NOMO-1 treated with dmso at 0.1 percent for 144 hours (cell line): Measurements from ENCODE around the gene IL1RAP.

Source experiments
- DNase-seq: peaks from one replicate; lab custom pipeline; 2025; ENCODE audit not compliant: unreplicated experiment; lab: John Stamatoyannopoulos, UW

Gene IL1RAP

DNA sequence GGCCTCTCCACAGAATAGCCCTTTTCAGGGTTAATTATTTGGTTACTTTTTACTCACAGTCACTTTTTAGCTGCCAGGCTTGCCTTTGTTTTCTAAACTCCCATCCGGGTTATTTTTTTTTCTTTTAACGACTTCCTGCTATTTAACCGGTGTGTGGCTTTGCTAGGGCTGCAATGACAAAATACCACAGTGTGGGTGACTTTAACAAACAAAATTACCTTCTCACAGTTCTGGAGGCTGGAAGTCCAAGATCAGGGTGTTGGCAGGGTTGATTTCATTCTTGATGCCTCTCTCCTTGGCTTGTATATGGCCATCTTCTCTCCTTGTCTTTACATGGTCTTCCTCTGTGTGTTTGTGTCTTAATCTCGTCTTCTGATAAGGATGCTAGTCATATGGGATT lies 91.5 kb downstream of the IL1RAP start:
- DNase-seq, result no peak

DNA sequence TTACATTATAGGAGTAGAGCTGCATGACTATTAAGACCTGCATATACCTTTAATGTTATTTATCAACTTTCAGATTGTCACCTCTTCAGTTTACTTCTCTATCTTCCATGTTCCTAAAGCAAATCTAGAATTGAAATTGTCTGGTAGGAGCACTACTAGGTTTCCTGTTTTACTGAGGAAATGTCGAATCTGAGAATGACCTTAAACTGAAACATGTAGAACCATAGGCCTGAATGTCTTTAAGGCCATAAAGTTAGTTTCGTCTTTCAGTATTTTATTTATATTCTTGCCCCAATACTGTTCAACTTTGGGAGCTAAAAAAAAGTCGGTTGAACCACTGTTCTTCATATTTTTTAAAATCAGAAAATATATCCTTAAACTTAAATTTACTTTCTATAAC lies 92.7 kb downstream of the IL1RAP start:
- no peak for DNase-seq

DNA sequence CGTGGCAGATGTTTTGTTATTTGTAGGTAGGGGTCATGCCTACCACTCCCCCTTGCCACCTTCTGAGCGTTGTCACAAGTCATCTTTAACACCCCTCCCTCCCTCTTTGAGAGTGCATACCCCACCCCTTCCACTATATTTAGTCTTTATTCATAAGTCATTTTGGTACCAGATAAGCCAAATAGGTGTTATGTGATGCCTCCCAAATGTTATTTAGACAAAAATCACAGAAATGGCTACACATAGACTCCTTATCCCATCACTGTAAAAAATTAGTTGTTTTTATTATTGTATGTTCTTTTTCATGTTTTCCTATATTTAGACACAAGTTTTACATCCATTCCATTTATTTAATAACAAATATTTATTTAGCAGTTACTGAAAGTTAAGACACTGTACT lies 93.1 kb downstream of the IL1RAP start:
- no peak for DNase-seq

DNA sequence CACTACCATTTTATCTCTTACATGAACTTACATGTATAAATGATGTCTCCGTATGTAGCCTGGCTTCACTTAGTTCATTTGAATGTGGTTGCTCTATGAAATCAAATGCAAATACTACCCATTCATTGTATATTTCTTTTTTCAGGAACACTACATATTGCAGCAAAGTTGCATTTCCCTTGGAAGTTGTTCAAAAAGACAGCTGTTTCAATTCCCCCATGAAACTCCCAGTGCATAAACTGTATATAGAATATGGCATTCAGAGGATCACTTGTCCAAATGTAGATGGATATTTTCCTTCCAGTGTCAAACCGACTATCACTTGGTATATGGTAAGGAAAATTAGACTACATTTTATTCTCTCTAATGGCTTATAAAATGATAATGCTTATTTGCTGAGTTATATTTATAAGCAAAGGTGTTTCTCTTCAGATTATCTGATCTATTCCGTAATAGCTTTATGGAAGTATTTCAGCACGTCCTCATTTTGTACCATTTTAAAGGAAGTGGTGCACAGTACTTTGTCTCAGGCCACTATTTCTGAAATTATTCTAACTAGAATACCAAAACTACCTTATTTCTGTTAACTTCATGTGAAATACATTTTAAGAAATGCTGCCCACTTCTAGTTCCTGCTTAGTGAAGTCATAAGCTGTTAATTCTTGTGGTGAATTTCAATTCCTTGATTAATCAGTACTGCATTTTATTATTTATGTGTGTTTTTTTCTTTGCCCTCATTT lies 95.1 kb downstream of the IL1RAP start:
- no peak for DNase-seq

DNA sequence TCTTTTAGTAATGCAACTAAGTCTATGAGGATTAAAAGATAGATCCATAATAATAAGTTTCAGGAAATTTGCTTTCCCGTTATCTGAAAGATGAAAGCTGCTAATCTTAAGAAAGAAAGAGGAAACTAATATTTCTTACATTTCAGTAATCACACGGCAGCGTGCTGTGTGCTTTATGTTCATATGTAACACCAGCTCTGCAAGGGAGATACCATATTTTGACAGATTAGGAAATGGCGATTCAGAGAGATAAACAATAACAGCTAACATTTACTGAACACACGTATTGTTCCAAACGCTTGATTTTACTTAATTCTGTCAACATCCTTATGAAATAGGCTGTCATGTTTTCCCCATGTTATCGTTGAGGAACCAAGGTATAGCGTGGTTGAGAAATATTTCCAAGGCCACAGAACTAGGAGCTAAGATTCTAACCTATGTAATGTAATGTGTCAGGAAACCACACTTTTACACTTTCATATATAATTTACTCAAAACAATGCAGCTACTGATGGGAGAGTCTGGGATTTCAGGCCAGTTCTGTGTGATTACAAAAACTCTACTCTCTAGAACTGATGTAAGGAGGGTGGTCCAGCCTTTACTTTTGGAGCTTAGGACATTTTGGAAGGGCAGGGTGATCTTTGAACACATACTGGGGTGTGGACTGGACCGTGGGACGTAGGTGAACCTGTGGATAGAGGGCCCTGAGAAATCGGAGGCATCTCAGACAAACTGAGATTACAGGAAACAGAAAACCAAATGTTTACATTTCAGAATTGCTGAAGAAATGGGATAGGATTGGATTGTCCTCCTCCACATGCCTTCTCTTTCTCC lies 100.6 kb downstream of the IL1RAP start:
- DNase-seq, result no peak

DNA sequence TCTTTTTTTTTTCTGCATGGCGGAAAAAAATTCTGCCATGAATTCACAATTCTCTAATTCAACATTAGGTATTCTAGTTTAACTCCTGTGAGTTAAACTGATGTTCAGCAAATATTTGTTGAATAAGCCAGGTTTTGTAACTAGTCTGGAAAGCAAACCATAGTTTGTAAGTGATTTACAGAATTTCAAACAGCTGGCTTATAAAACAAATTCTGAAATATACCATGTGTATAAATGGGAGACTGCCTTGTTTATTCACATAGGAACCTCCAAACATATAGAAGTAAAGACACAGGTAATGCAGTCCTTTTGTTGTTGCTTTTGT lies 101.1 kb downstream of the IL1RAP start:
- no peak for DNase-seq

DNA sequence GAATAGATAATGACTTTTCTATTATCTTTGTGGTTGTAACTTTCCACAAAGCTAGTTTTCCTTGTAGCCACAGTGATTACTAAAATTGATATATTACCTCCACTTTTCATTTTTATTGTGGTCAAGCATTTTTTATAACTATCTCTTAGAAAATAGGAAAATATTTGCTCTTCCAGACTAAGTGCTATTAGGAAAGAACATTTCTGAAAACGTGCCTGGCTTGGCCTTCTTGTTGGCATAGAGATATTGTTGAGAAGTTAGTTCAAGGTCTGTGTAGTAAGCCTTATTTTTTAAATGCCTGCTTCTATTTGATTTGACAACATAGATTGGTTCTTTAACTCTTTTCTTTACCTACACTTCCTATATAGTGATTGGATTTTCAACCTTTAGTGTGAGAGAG lies 101.7 kb downstream of the IL1RAP start:
- DNase-seq, result no peak

DNA sequence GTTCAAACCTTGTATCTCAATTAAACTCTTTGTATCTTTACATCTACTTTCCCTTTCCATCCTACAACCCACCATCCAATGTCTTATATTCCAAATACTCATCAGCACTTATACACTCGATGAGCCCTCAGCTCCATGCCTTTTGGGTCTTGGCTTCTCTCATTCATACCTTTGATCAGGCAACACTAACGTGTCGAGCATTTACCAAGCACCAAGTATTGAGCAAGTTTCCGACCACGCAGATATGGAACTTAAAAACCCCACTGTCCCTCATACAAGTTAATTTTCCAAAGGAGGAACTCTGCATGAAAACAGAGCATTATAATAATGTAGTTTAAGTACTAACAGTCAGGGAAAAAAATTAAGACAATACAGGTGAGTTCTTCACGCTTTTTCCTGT lies 102.8 kb downstream of the IL1RAP start:
- DNase-seq, result peak; percentile 56

DNA sequence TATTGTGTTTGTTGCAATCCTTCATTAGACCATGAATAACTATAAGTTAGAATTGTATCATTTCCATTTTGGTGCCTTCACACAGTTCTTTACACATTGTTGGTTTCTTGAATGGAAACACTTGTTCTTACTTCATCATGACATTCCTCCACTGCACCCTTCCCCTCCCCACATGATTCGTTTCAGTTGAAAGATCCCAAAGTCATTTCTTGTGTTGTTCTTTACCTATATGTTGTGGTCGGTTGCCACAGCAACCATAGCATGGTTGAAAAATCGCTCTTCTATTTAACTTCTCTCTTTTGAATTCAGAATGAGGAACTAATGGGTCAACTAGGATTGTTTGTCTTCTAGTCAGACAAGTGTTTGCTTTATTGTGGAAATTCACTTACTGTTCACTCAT lies 103.3 kb downstream of the IL1RAP start:
- DNase-seq, result peak; percentile 88

DNA sequence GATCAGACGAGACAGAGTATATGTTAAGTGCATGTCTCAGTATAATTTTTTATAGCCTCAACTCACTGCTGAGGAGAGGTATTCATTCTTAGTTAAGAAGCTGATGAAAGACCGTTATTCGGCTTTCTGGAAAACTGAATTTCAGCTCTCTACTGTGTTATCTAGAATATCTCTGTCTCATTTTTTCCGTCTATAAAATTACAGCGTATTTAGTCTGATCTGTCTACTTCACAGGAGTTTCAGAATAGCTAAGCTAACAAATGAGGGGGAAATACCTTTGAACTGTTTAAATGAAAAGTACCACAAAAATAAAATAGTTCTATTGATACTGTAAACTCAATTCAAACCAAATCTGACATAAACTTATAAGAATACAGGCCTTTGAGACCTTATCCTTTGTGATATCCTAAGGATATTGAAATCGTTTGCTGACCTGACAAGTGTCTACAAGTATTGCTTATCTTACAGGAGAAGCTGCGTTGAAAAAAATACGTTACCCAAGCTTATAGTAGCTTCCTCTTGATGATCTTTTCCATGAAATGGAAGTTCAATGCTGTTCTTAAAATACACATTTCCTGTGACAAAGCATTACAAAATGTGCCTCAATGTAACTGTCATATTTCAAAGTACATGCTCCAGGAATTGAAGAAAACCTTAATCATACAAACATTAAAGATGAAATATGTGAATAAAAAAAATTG lies 104.6 kb downstream of the IL1RAP start:
- no peak for DNase-seq

DNA sequence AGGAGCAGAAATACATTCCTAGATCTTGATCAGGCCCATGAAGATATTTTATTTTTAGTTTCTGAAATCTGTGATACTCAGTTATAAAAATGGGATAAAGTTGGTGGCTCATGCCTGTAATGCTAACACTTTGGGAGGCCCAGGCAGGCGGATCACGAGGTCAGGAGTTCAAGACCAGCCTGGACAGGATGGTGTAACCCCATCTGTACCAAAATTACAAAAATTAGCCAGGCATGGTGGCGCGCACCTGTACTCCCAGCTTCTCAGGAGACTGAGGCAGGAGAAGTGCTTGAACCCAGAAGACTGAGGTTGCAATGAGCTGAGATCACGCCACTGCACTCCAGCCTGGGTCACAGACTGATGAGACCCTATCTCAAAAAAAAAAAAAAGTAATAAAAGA lies 105.5 kb downstream of the IL1RAP start:
- DNase-seq, result no peak

DNA sequence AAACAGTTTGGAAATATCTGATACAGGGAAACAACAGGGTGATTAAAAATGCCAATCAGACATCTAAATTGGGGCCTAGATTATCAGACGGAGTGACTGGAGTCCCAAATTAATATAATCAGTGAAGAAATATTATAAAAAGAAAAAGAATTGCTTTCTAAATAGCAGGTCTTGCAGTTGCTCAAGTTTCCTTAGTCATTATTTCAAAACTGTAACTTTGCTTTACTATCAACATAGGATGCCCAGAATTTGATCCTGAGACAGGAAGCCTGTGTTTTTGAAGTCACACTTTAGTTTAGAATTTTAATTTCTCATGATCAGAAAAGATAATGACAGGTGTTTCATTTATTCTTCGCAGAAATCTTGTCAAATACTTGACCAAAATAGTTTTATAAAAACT lies 105.9 kb downstream of the IL1RAP start:
- no peak for DNase-seq

DNA sequence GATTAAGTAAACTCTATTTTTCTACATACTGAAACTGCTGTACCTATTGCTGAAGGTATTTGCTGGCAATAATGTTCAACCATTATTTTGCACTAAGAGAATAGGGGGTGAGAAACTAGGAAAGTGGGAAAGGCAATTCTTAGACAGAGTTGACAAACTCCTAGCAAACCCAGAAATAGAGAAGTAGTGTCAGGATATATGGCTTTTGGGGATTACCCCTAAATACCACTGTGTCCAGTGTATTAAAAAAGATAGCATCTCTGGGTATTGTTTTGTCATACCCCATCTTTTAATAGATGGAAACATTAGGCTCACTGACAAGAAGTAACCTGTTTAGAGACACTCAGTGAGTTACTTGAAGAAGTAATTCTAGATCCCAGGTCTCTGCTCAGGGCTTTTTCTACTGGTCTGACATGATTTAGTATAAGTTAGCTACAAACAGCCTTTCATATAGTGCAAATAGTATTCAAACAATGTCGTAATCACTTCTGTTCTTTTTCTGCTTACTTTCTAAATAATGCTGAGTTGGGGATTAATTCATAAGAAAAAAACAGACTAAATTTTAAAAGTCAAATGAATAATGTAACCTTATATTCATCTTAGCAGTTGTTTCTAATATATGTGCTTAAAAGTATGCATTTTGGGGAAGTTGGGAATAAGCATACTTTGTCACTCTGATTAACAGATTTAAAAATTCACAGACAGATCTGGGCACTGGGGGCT lies 107.2 kb downstream of the IL1RAP start:
- DNase-seq, result no peak

DNA sequence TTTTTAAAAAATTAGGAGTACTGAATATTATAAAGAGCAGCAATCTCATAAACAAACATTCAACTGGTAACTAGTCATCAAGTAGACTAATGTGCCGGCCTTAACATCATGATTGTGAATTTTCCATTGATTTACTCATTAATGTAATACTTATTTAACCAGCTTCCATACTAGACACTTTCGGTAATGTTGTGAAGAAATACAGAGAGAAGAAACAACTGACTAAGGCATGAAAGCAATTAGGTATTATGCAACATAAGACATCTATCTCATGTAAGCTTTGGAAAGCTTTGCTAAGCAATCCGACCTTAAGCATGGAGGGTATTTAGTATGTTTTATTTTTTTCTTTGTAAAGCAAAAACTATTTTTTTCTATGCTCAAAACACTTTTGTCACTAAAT lies 108.0 kb downstream of the IL1RAP start:
- peak; percentile 15 for DNase-seq

DNA sequence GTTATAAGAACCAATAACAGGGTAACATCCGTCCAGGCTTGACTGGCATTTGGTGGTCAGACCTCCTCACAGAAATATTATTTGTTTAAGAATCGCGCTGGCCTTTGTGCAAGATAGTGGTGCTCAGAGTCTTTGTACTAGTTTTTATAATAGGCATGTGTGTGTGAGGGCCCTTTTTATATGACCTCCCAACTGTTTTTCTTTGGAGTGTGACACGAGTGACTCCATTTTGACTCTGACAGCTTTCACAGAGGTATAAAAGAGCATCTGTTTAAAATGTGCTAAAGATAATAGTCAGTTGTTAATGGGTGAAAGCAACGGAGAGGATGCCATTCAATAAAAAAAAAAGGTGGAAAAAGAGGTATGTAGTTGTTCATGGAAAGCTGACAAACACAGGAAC lies 110.4 kb downstream of the IL1RAP start:
- no peak for DNase-seq

DNA sequence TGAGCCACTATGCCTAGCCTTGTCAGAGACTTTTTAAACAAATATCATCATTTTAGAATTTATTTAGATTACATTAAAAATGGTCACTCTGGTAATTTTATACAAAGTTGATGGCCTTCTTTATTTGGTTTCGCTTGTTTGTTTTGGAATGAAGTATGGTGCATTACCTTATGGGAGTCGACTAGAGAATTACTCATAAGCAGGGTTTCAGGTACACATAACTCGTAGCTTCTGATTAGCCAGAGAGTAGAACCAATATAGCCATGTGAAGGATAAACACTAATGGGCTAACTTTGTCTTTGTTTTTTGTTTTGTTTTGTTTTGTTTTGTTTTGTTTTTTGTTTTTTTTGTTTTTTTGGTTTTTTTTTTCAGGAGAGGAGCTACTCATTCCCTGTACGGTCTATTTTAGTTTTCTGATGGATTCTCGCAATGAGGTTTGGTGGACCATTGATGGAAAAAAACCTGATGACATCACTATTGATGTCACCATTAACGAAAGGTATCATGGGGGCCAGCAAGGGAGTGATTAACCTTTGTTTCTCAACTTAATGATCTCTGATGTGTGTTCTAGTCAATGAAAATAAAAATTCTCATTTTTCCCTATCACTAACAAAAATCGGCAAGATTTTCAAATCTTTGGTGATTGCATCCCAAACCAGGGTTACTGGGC lies 113.2 kb downstream of the IL1RAP start:
- DNase-seq, result no peak

DNA sequence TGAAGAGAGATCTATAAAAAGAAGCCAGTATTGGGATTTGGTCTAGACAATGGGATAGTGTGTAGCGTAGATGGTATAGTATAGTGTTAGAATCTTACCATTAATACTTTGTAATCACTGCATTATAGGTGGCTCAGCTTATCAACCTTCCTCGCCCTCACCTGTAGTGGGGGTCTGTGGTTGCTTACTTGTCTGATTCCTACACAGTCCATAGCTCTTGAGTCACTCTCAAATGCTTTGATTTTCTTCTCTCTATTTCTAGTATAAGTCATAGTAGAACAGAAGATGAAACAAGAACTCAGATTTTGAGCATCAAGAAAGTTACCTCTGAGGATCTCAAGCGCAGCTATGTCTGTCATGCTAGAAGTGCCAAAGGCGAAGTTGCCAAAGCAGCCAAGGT lies 115.2 kb downstream of the IL1RAP start:
- DNase-seq, result no peak

DNA sequence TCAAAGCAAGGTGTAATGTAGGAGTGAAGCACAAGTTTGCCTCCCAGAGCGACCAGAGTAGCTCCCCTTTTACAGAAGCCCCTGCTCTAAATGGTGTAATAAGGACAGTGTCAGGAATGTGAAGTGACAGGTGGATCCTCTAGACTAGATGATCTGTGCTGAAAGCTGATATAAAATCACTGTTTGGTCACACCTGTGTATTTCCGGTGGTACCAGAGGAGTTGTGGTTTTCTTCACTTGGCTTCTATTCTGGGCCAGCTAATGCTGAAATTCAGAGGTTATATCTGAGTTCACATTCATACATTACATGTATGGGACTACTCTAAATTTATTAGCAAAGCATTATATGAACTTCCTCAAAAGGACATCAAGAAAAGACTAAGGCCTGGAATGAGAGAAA lies 117.4 kb downstream of the IL1RAP start:
- DNase-seq, result no peak

DNA sequence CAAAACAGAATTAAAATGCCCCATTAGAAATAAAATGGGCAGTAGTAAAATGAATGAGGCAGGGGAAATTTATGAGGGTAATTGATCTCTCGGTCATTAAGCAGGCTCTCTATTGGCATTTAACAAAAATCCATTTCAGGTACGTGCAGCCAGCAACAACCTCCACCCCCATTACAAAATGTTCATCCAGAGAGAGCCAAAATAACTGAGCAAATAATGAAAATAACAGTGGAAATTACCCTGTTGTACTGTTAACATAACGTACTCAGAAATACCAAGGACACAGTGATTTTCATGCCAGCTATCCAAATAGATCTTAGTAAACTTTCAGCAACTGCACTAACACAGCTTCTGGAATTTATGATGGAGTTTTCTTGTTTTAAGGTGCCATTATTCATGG lies 127.7 kb downstream of the IL1RAP start:
- DNase-seq, result no peak

DNA sequence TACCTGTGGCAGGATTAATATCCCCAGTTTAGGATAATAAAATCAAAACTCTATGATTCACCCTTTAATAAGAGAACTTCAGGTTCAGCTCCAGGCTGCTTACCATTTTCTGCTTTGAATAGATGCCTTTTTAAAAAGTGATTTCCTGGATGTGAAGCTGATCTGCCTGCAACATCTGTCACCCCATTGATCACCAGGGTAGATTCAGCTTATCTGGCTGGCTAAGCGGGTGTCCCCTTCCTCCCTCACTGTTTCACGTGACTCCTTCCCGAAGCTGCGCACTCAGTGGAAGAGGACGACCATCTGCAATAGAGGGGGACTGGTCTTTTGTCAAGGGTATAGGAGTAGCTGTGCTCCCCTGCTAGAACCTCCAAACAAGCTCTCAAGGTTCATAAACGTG lies 128.1 kb downstream of the IL1RAP start:
- no peak for DNase-seq

DNA sequence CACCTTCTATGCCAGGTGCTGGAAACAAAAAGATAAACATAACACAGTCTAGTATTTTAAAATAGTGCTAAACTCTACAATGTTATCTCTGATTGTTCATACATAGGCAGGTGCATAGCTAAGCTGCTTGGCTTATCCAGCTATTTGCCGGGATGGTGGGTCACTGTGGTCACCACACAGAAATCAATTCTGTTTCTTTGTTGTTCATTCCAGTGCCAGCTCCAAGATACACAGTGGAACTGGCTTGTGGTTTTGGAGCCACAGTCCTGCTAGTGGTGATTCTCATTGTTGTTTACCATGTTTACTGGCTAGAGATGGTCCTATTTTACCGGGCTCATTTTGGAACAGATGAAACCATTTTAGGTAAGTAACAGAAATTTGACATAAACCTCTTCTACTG lies 130.2 kb downstream of the IL1RAP start:
- DNase-seq, result no peak
